KOPT-K1 (cell line): ENCODE results near the gene XK.
"Not testable (repeated sequence)": the region's sequence is repeated elsewhere in the genome, so short reads cannot be mapped to it uniquely, and the experiment has no call there.

Experiments used
- H3K27ac ChIP-seq: fragments of 200-600 bp; sonication (generic); 2 replicates; pipeline ENCODE4 v1.5.1; 2016; ENCODE audit warnings: antibody characterized with exemption, mild to moderate bottlenecking, low read depth, low read length; ENCODE audit not compliant: poor library complexity, severe bottlenecking
- H3K36me3 ChIP-seq: fragments of 200-600 bp; sonication (generic); 2 replicates; pipeline ENCODE4 v1.5.1; 2017; ENCODE audit warnings: antibody characterized with exemption, mild to moderate bottlenecking, low read length, moderate library complexity; ENCODE audit not compliant: insufficient read depth
- H3K9me3 ChIP-seq: fragments of 200-600 bp; sonication (generic); 2 replicates; pipeline ENCODE4 v1.5.1; 2017; ENCODE audit warnings: antibody characterized with exemption, low read length, mild to moderate bottlenecking; ENCODE audit not compliant: insufficient read depth, poor library complexity, severe bottlenecking

Gene XK

GRCh38 chrX:37685381-37686359 lies at the start of gene XK:
TSS of gene XK (plus strand) at chrX:37685791. CDS start at chrX:37685962, 171 bp downstream.
- H3K9me3 ChIP-seq, result no peaks in the 10 kb centered on the region
- H3K27ac ChIP-seq, result no peak within 1 kb of the TSS
- no peaks in the 10 kb centered on the region for H3K36me3 ChIP-seq

GRCh38 chrX:37638047-37638446 lies 47.5 kb upstream of the XK start:
- H3K9me3 ChIP-seq, result no peaks in the 10 kb centered on the region
- H3K27ac ChIP-seq, result no peak overlapping the region
- no peaks in the 10 kb centered on the region for H3K36me3 ChIP-seq

GRCh38 chrX:37640142-37640541 lies 45.4 kb upstream of the XK start:
- no peaks in the 10 kb centered on the region for H3K9me3 ChIP-seq
- no peaks in the 10 kb centered on the region for H3K36me3 ChIP-seq
- H3K27ac ChIP-seq, result no peak overlapping the region

GRCh38 chrX:37641859-37642258 lies 43.7 kb upstream of the XK start:
- Histone ChIP-seq H3K36me3 (no peaks in the 10 kb centered on the region), H3K27ac (no peak overlapping the region), H3K9me3 (no peaks in the 10 kb centered on the region)

- H3K36me3 ChIP-seq, result no peaks in the 10 kb centered on the region
- no peaks in the 10 kb centered on the region for H3K9me3 ChIP-seq
- no peak overlapping the region for H3K27ac ChIP-seq
These were observed 40.9 kb upstream of the XK start for GRCh38 chrX:37644381-37645305.

- no peaks in the 10 kb centered on the region for H3K36me3 ChIP-seq
- H3K27ac ChIP-seq, result no peak overlapping the region
- H3K9me3 ChIP-seq, result no peaks in the 10 kb centered on the region
These were observed 39.3 kb upstream of the XK start for GRCh38 chrX:37646254-37646653.

- H3K27ac ChIP-seq, H3K36me3 ChIP-seq, H3K9me3 ChIP-seq: not testable (repeated sequence)
These were observed 34.7 kb upstream of the XK start for GRCh38 chrX:37650879-37651278.

GRCh38 chrX:37651921-37652452 lies 33.6 kb upstream of the XK start:
- H3K27ac ChIP-seq, result no peak overlapping the region

GRCh38 chrX:37652589-37653231 lies 32.9 kb upstream of the XK start:
- Histone ChIP-seq H3K9me3 (no peaks in the 10 kb centered on the region), H3K27ac (no peak overlapping the region), H3K36me3 (no peaks in the 10 kb centered on the region)

More at GRCh38 chrX:37651921-37652452, 33.6 kb upstream of the XK start:
- Histone ChIP-seq H3K9me3 (no peaks in the 10 kb centered on the region), H3K36me3 (no peaks in the 10 kb centered on the region)

GRCh38 chrX:37653397-37654085 lies 32.0 kb upstream of the XK start:
- Histone ChIP-seq H3K36me3 (no peaks in the 10 kb centered on the region), H3K27ac (no peak overlapping the region), H3K9me3 (no peaks in the 10 kb centered on the region)

GRCh38 chrX:37658343-37659030 lies 27.1 kb upstream of the XK start:
- no peaks in the 10 kb centered on the region for H3K36me3 ChIP-seq
- no peak overlapping the region for H3K27ac ChIP-seq
- no peaks in the 10 kb centered on the region for H3K9me3 ChIP-seq

GRCh38 chrX:37659047-37659446 lies 26.5 kb upstream of the XK start:
- H3K36me3 ChIP-seq, result no peaks in the 10 kb centered on the region
- H3K27ac ChIP-seq, result no peak overlapping the region
- H3K9me3 ChIP-seq, result no peaks in the 10 kb centered on the region

GRCh38 chrX:37662181-37662580 lies 23.4 kb upstream of the XK start:
- no peak overlapping the region for H3K27ac ChIP-seq
- no peaks in the 10 kb centered on the region for H3K36me3 ChIP-seq
- H3K9me3 ChIP-seq, result no peaks in the 10 kb centered on the region

- Histone ChIP-seq H3K9me3 (no peaks in the 10 kb centered on the region), H3K27ac (no peak overlapping the region), H3K36me3 (no peaks in the 10 kb centered on the region)
These were observed 19.1 kb upstream of the XK start for GRCh38 chrX:37666516-37666915.
